IPS-18a (cell line): ENCODE data around the gene SPECC1L.

Experiments
- H3K27ac ChIP-seq: one replicate; pipeline ENCODE4 v1.5.1; 2013; ENCODE audit warnings: low read length
- H3K27me3 ChIP-seq: one replicate; pipeline ENCODE4 v1.6.1; 2013; ENCODE audit warnings: mild to moderate bottlenecking, low read length; ENCODE audit not compliant: control insufficient read depth, insufficient read depth
- H3K36me3 ChIP-seq: one replicate; pipeline ENCODE4 v1.6.1; 2013; ENCODE audit warnings: low read depth, low read length; ENCODE audit not compliant: control insufficient read depth
- H3K4me1 ChIP-seq: one replicate; pipeline ENCODE4 v1.6.1; 2013; ENCODE audit warnings: low read depth, low read length; ENCODE audit not compliant: control insufficient read depth
- H3K4me3 ChIP-seq: one replicate; pipeline ENCODE4 v1.5.1; 2013; ENCODE audit warnings: low read length
- H3K9ac ChIP-seq: one replicate; pipeline ENCODE4 v1.6.1; 2013; ENCODE audit warnings: mild to moderate bottlenecking, low read length, moderate library complexity
- H3K9me3 ChIP-seq: one replicate; pipeline ENCODE4 v1.6.1; 2013; ENCODE audit warnings: low read depth, low read length; ENCODE audit not compliant: control insufficient read depth

The SPECC1L gene

GRCh38 chr22:24437741-24438328, 167.2 kb downstream of the SPECC1L start:
- H3K36me3 ChIP-seq: no peaks in the 10 kb centered on the region
- H3K9me3 ChIP-seq: no peaks in the 10 kb centered on the region
- H3K27me3 ChIP-seq: no peaks in the 10 kb centered on the region
- no peak overlapping the region for H3K27ac ChIP-seq
- no peak overlapping the region for H3K9ac ChIP-seq
- H3K4me1 ChIP-seq: no peaks in the 10 kb centered on the region
- no peak overlapping the region for H3K4me3 ChIP-seq

- Histone ChIP-seq H3K4me1 (peaks cover 5% of the 10 kb centered on the region), H3K9me3 (no peaks in the 10 kb centered on the region), H3K36me3 (no peaks in the 10 kb centered on the region), H3K27ac (no peak overlapping the region), H3K9ac (no peak overlapping the region), H3K4me3 (no peak overlapping the region), H3K27me3 (no peaks in the 10 kb centered on the region)
Measured at GRCh38 chr22:24440270-24440717, 169.7 kb downstream of the SPECC1L start.

GRCh38 chr22:24440718-24441405, 170.2 kb downstream of the SPECC1L start:
- no peak overlapping the region for H3K27ac ChIP-seq
- no peaks in the 10 kb centered on the region for H3K36me3 ChIP-seq
- no peaks in the 10 kb centered on the region for H3K9me3 ChIP-seq
- H3K27me3 ChIP-seq: no peaks in the 10 kb centered on the region
- peaks cover 11% of the 10 kb centered on the region for H3K4me1 ChIP-seq
- no peak overlapping the region for H3K4me3 ChIP-seq
- no peak overlapping the region for H3K9ac ChIP-seq

GRCh38 chr22:24441406-24442351, 171.0 kb downstream of the SPECC1L start:
- H3K36me3 ChIP-seq: no peaks in the 10 kb centered on the region
- no peak overlapping the region for H3K27ac ChIP-seq
- H3K4me1 ChIP-seq: peaks cover 12% of the 10 kb centered on the region
- no peaks in the 10 kb centered on the region for H3K27me3 ChIP-seq
- no peak overlapping the region for H3K4me3 ChIP-seq
- H3K9ac ChIP-seq: no peak overlapping the region
- no peaks in the 10 kb centered on the region for H3K9me3 ChIP-seq

- no peak overlapping the region for H3K4me3 ChIP-seq
- H3K36me3 ChIP-seq: no peaks in the 10 kb centered on the region
- H3K9me3 ChIP-seq: no peaks in the 10 kb centered on the region
- no peak overlapping the region for H3K9ac ChIP-seq
- H3K27ac ChIP-seq: no peak overlapping the region
- peaks cover 12% of the 10 kb centered on the region for H3K4me1 ChIP-seq
- H3K27me3 ChIP-seq: no peaks in the 10 kb centered on the region
Measured at GRCh38 chr22:24442352-24442744, 171.7 kb downstream of the SPECC1L start.

- Histone ChIP-seq H3K4me1 (peaks cover 12% of the 10 kb centered on the region), H3K27ac (no peak overlapping the region), H3K9ac (no peak overlapping the region), H3K36me3 (no peaks in the 10 kb centered on the region), H3K9me3 (no peaks in the 10 kb centered on the region), H3K4me3 (no peak overlapping the region), H3K27me3 (no peaks in the 10 kb centered on the region)
Measured at GRCh38 chr22:24443668-24444067, 173.0 kb downstream of the SPECC1L start.

- no peaks in the 10 kb centered on the region for H3K27me3 ChIP-seq
- peaks cover 12% of the 10 kb centered on the region for H3K4me1 ChIP-seq
- H3K27ac ChIP-seq: no peak overlapping the region
- no peak overlapping the region for H3K9ac ChIP-seq
- H3K4me3 ChIP-seq: no peak overlapping the region
- H3K9me3 ChIP-seq: no peaks in the 10 kb centered on the region
- H3K36me3 ChIP-seq: no peaks in the 10 kb centered on the region
Measured at GRCh38 chr22:24444251-24444650, 173.6 kb downstream of the SPECC1L start.

GRCh38 chr22:24444729-24445466, 174.3 kb downstream of the SPECC1L start:
- Histone ChIP-seq H3K27me3 (no peaks in the 10 kb centered on the region), H3K36me3 (no peaks in the 10 kb centered on the region), H3K4me3 (no peak overlapping the region), H3K27ac (no peak overlapping the region), H3K9ac (no peak overlapping the region), H3K4me1 (peaks cover 12% of the 10 kb centered on the region), H3K9me3 (no peaks in the 10 kb centered on the region)

- no peak overlapping the region for H3K27ac ChIP-seq
- no peaks in the 10 kb centered on the region for H3K36me3 ChIP-seq
- peaks cover 12% of the 10 kb centered on the region for H3K4me1 ChIP-seq
- H3K9ac ChIP-seq: no peak overlapping the region
- no peaks in the 10 kb centered on the region for H3K9me3 ChIP-seq
- no peak overlapping the region for H3K4me3 ChIP-seq
- no peaks in the 10 kb centered on the region for H3K27me3 ChIP-seq
Measured at GRCh38 chr22:24445481-24446259, 175.0 kb downstream of the SPECC1L start.

GRCh38 chr22:24446260-24446611, 175.6 kb downstream of the SPECC1L start:
- Histone ChIP-seq H3K36me3 (no peaks in the 10 kb centered on the region), H3K4me3 (no peak overlapping the region), H3K27me3 (no peaks in the 10 kb centered on the region), H3K4me1 (peaks cover 12% of the 10 kb centered on the region), H3K9ac (no peak overlapping the region), H3K27ac (no peak overlapping the region), H3K9me3 (no peaks in the 10 kb centered on the region)
